ENCODE measurements around the gene DOK4. TPM values are rescaled to one million over a fixed set of nuclear protein-coding genes. Genes with fewer than 3 reads are reported as not detected.

The DOK4 gene
- total RNA-seq, 1 donor from 2014 or later: 6.8 TPM

- H3K27ac ChIP-seq (ENCODE audit: low read depth, low read length): no peak overlapping the region
- peaks cover 0 to 2% (median 0%) of the 10 kb centered on the region in 3 donors for H3K36me3 ChIP-seq (ENCODE audit: control insufficient read depth in 3 of 3, insufficient read depth in 3 of 3, low read length in 3 of 3)
- H3K27me3 ChIP-seq (ENCODE audit: control insufficient read depth in 3 of 3, insufficient read depth in 3 of 3, low read length in 3 of 3): no peaks in the 10 kb centered on the region
- H3K9ac ChIP-seq (ENCODE audit: low read depth in 1 of 3, low read length in 3 of 3): no peak overlapping the region
- H3K4me3 ChIP-seq (ENCODE audit: low read length in 3 of 3): no peak overlapping the region
- no peaks in the 10 kb centered on the region for H3K9me3 ChIP-seq (ENCODE audit: control insufficient read depth in 3 of 3, low read length in 3 of 3)
- H3K4me1 ChIP-seq (ENCODE audit: control insufficient read depth in 3 of 3, insufficient read depth in 3 of 3, low read length in 3 of 3): peaks cover 19 to 35% (median 35%) of the 10 kb centered on the region in 3 donors
Observed at GRCh38 chr16:57530522-57531252, 44.4 kb upstream of the DOK4 start.

- peaks cover 0 to 2% (median 0%) of the 10 kb centered on the region in 3 donors for H3K36me3 ChIP-seq (ENCODE audit: control insufficient read depth in 3 of 3, insufficient read depth in 3 of 3, low read length in 3 of 3)
- no peaks in the 10 kb centered on the region for H3K27me3 ChIP-seq (ENCODE audit: control insufficient read depth in 3 of 3, insufficient read depth in 3 of 3, low read length in 3 of 3)
- no peaks in the 10 kb centered on the region for H3K9me3 ChIP-seq (ENCODE audit: control insufficient read depth in 3 of 3, low read length in 3 of 3)
- H3K27ac ChIP-seq (ENCODE audit: low read depth, low read length): no peak overlapping the region
- no peak overlapping the region for H3K9ac ChIP-seq (ENCODE audit: low read depth in 1 of 3, low read length in 3 of 3)
- peaks cover 17 to 32% (median 30%) of the 10 kb centered on the region in 3 donors for H3K4me1 ChIP-seq (ENCODE audit: control insufficient read depth in 3 of 3, insufficient read depth in 3 of 3, low read length in 3 of 3)
- H3K4me3 ChIP-seq (ENCODE audit: low read length in 3 of 3): no peak overlapping the region
Observed at GRCh38 chr16:57530104-57530521, 43.8 kb upstream of the DOK4 start.

DNA sequence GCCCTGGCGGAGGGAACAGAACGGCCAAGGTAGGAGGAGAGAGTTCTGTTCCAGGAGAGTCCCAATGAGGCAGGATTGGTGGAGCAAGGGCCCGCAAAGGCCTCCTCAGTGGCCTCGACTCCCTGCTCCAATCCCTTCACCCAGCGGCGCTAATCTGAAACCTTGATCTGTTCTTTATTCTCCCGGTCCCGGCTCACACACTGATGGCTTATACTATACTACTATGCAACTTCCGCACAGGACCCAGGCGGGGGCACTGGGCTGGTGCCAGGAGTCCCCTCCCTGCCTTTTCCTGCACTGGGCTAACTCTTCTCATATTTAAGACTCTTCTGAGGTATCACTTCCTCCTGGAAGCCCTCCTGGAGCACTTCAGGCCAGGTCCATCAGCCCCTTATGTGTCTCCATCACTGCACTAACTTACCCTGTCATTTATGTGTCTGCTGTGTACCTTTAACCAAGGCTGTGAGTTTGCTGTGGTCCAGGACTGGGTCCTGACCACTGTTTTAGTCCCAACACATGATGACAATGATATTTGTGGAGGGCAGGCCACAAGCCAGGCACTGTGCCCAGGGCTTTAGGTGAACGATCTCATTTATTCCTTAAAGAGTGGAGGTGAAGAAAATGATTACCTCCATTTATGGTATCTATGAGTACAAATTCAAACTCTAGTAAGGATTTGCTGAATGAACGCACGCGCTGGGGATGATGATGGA is 43.3 kb upstream of the DOK4 start:
- Histone ChIP-seq H3K27me3 (ENCODE audit: control insufficient read depth in 3 of 3, insufficient read depth in 3 of 3, low read length in 3 of 3) (no peaks in the 10 kb centered on the region), H3K9ac (ENCODE audit: low read depth in 1 of 3, low read length in 3 of 3) (no peak overlapping the region), H3K4me3 (ENCODE audit: low read length in 3 of 3) (no peak overlapping the region), H3K36me3 (ENCODE audit: control insufficient read depth in 3 of 3, insufficient read depth in 3 of 3, low read length in 3 of 3) (peaks cover 0 to 2% (median 0%) of the 10 kb centered on the region in 3 donors), H3K27ac (ENCODE audit: low read depth, low read length) (no peak overlapping the region), H3K9me3 (ENCODE audit: control insufficient read depth in 3 of 3, low read length in 3 of 3) (no peaks in the 10 kb centered on the region), H3K4me1 (ENCODE audit: control insufficient read depth in 3 of 3, insufficient read depth in 3 of 3, low read length in 3 of 3) (peaks cover 15 to 29% (median 25%) of the 10 kb centered on the region in 3 donors)

DNA sequence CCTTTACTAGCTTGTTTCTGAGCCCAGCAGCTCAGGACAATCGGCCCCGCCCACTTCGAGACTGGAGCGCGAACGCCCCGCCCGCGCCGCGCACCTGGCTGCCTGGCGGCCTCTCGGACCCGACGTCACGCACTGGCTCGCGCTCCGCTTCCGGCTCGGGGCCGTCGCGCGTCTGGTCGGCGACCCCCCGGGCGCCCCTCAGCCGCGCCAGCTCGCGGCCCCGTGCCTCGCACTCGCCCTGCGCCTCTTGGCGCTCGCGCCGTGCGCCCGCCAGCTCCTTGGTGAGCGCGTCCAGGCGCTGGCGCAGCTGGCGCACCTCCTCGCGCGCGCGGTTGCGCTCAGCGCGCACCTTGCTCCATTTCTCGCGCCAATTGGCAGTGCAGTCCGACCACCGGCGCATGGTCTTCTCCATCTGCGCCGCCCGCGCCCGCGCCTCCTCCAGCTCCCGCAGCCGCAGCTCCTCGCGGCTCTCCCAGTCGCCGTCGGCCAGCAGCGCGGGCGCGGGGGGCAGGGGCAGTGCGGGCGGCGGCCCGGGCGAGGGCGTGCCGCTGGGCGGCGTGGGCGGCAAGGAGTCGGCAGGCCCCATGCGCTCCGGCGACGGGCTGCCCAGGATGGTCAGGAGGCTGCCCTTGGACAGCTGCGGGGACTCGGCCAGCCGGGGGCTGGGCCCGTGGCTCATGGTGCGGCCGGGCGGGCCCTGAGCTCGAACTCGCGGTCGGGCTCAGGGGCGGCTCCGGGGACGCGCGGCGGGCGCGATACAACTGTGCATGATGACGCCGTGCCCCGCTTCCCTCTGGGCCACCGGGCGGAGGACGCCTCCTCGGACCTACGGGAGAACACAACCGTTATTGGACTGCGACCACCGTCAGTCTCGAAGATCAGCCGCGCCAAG is 42.5 kb upstream of the DOK4 start:
- H3K36me3 ChIP-seq (ENCODE audit: control insufficient read depth in 3 of 3, insufficient read depth in 3 of 3, low read length in 3 of 3): peaks cover 0 to 2% (median 0%) of the 10 kb centered on the region in 3 donors
- no peak overlapping the region for H3K9ac ChIP-seq (ENCODE audit: low read depth in 1 of 3, low read length in 3 of 3)
- H3K9me3 ChIP-seq (ENCODE audit: control insufficient read depth in 3 of 3, low read length in 3 of 3): no peaks in the 10 kb centered on the region
- no peak overlapping the region for H3K4me3 ChIP-seq (ENCODE audit: low read length in 3 of 3)
- H3K27ac ChIP-seq (ENCODE audit: low read depth, low read length): no peak overlapping the region
- peaks cover 13 to 28% (median 19%) of the 10 kb centered on the region in 3 donors for H3K4me1 ChIP-seq (ENCODE audit: control insufficient read depth in 3 of 3, insufficient read depth in 3 of 3, low read length in 3 of 3)
- no peaks in the 10 kb centered on the region for H3K27me3 ChIP-seq (ENCODE audit: control insufficient read depth in 3 of 3, insufficient read depth in 3 of 3, low read length in 3 of 3)

- Histone ChIP-seq H3K36me3 (ENCODE audit: control insufficient read depth in 3 of 3, insufficient read depth in 3 of 3, low read length in 3 of 3) (peaks cover 0 to 2% (median 0%) of the 10 kb centered on the region in 3 donors), H3K4me1 (ENCODE audit: control insufficient read depth in 3 of 3, insufficient read depth in 3 of 3, low read length in 3 of 3) (peaks cover 5 to 20% (median 14%) of the 10 kb centered on the region in 3 donors), H3K4me3 (ENCODE audit: low read length in 3 of 3) (no peak overlapping the region), H3K9ac (ENCODE audit: low read depth in 1 of 3, low read length in 3 of 3) (no peak overlapping the region), H3K27ac (ENCODE audit: low read depth, low read length) (no peak overlapping the region), H3K9me3 (ENCODE audit: control insufficient read depth in 3 of 3, low read length in 3 of 3) (no peaks in the 10 kb centered on the region), H3K27me3 (ENCODE audit: control insufficient read depth in 3 of 3, insufficient read depth in 3 of 3, low read length in 3 of 3) (no peaks in the 10 kb centered on the region)
Observed at GRCh38 chr16:57527610-57528360, 41.5 kb upstream of the DOK4 start.

GRCh38 chr16:57527027-57527426 is 40.7 kb upstream of the DOK4 start:
- H3K27me3 ChIP-seq (ENCODE audit: control insufficient read depth in 3 of 3, insufficient read depth in 3 of 3, low read length in 3 of 3): no peaks in the 10 kb centered on the region
- no peak overlapping the region for H3K27ac ChIP-seq (ENCODE audit: low read depth, low read length)
- no peak overlapping the region for H3K4me3 ChIP-seq (ENCODE audit: low read length in 3 of 3)
- no peaks in the 10 kb centered on the region for H3K9me3 ChIP-seq (ENCODE audit: control insufficient read depth in 3 of 3, low read length in 3 of 3)
- H3K4me1 ChIP-seq (ENCODE audit: control insufficient read depth in 3 of 3, insufficient read depth in 3 of 3, low read length in 3 of 3): peaks cover 0 to 13% (median 8%) of the 10 kb centered on the region in 3 donors
- H3K9ac ChIP-seq (ENCODE audit: low read depth in 1 of 3, low read length in 3 of 3): no peak overlapping the region
- peaks cover 0 to 2% (median 0%) of the 10 kb centered on the region in 3 donors for H3K36me3 ChIP-seq (ENCODE audit: control insufficient read depth in 3 of 3, insufficient read depth in 3 of 3, low read length in 3 of 3)

- H3K27ac ChIP-seq (ENCODE audit: low read depth, low read length): no peak overlapping the region
- H3K4me1 ChIP-seq (ENCODE audit: control insufficient read depth in 3 of 3, insufficient read depth in 3 of 3, low read length in 3 of 3): peaks cover 0 to 8% (median 8%) of the 10 kb centered on the region in 3 donors
- H3K4me3 ChIP-seq (ENCODE audit: low read length in 3 of 3): no peak overlapping the region
- H3K27me3 ChIP-seq (ENCODE audit: control insufficient read depth in 3 of 3, insufficient read depth in 3 of 3, low read length in 3 of 3): no peaks in the 10 kb centered on the region
- peaks cover 0 to 2% (median 2%) of the 10 kb centered on the region in 3 donors for H3K36me3 ChIP-seq (ENCODE audit: control insufficient read depth in 3 of 3, insufficient read depth in 3 of 3, low read length in 3 of 3)
- H3K9ac ChIP-seq (ENCODE audit: low read depth in 1 of 3, low read length in 3 of 3): no peak overlapping the region
- no peaks in the 10 kb centered on the region for H3K9me3 ChIP-seq (ENCODE audit: control insufficient read depth in 3 of 3, low read length in 3 of 3)
Observed at GRCh38 chr16:57526498-57526897, 40.2 kb upstream of the DOK4 start.

DNA sequence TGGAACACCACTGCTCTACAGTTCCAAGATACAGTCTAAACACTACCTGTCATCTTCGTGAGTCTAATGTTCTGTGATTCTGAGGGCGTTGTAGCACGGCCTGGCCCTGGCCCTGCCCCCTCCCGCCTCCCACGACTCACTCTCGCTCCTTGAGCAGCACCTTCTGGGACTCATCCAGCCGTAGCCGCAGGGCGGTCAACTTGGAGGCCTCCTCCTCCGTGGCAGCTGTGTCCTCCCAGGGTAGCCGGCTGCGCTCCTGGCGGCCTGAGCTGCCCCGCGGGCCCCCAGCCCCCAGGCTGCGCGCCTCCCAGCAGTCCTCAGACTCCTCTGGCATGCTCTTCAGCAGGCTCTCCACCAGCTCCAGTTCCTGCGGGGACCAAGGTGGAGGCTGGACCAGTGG is 39.5 kb upstream of the DOK4 start:
- H3K4me3 ChIP-seq (ENCODE audit: low read length in 3 of 3): no peak overlapping the region
- no peak overlapping the region for H3K9ac ChIP-seq (ENCODE audit: low read depth in 1 of 3, low read length in 3 of 3)
- H3K9me3 ChIP-seq (ENCODE audit: control insufficient read depth in 3 of 3, low read length in 3 of 3): no peaks in the 10 kb centered on the region
- H3K4me1 ChIP-seq (ENCODE audit: control insufficient read depth in 3 of 3, insufficient read depth in 3 of 3, low read length in 3 of 3): peaks cover 0 to 7% (median 6%) of the 10 kb centered on the region in 3 donors
- H3K27ac ChIP-seq (ENCODE audit: low read depth, low read length): no peak overlapping the region
- peaks cover 0 to 2% (median 2%) of the 10 kb centered on the region in 3 donors for H3K36me3 ChIP-seq (ENCODE audit: control insufficient read depth in 3 of 3, insufficient read depth in 3 of 3, low read length in 3 of 3)
- no peaks in the 10 kb centered on the region for H3K27me3 ChIP-seq (ENCODE audit: control insufficient read depth in 3 of 3, insufficient read depth in 3 of 3, low read length in 3 of 3)

DNA sequence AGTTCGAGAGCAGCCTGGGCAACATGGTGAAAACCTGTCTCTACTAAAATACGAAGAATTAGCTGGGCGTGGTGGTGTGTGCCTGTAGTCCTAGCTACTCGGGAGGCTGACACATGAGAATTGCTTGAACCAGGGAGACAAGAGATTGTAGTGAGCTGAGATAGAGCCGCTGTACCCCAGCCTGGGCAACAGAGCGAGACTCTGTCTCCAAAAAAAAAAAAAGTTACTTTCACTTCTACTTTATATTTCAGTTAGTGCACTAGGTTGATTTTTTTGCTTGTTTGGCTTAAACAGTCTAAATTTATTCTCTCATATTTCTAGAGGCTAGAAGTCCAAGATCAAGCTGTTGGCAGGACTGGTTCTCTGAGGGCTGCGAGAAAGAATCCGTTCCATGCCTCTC is 36.7 kb upstream of the DOK4 start:
- H3K4me1 ChIP-seq (ENCODE audit: control insufficient read depth in 3 of 3, insufficient read depth in 3 of 3, low read length in 3 of 3): no peaks in the 10 kb centered on the region
- H3K36me3 ChIP-seq (ENCODE audit: control insufficient read depth in 3 of 3, insufficient read depth in 3 of 3, low read length in 3 of 3): peaks cover 0 to 3% (median 2%) of the 10 kb centered on the region in 3 donors
- no peaks in the 10 kb centered on the region for H3K27me3 ChIP-seq (ENCODE audit: control insufficient read depth in 3 of 3, insufficient read depth in 3 of 3, low read length in 3 of 3)
- no peak overlapping the region for H3K9ac ChIP-seq (ENCODE audit: low read depth in 1 of 3, low read length in 3 of 3)
- H3K9me3 ChIP-seq (ENCODE audit: control insufficient read depth in 3 of 3, low read length in 3 of 3): no peaks in the 10 kb centered on the region
- H3K4me3 ChIP-seq (ENCODE audit: low read length in 3 of 3): no peak overlapping the region
- H3K27ac ChIP-seq (ENCODE audit: low read depth, low read length): no peak overlapping the region

Data from skeletal muscle tissue (tissue), 4 donors.